K562 (cell line): ENCODE measurements around the gene TMEM121. TPM values are rescaled to one million over a fixed set of nuclear protein-coding genes. Genes with fewer than 3 reads are reported as not detected.

Experiments used
- BCL6 ChIP-seq: fragments of 250-450 bp; sonication (Bioruptor Pico); IDR thresholded peaks from 2 replicates; pipeline ENCODE4 v1.4.0; 2020
- COPS2 ChIP-seq: fragments of 450-650 bp; conservative IDR thresholded peaks from 2 replicates; pipeline ENCODE4 v1.6.1; 2016; ENCODE audit warnings: mild to moderate bottlenecking, moderate library complexity
- DDX20 ChIP-seq: fragments of 450-650 bp; IDR thresholded peaks from 2 replicates; pipeline ENCODE4 v1.6.1; 2016; ENCODE audit warnings: missing genetic modification characterization, low read depth, mild to moderate bottlenecking, missing compliant biosample characterization, moderate library complexity
- ETV5 ChIP-seq: sonication (generic); formaldehyde crosslinking; IDR thresholded peaks from 2 replicates; pipeline ENCODE4 v1.4.0; 2020; ENCODE audit warnings: low read depth, mild to moderate bottlenecking, missing genetic modification reagents
- KDM4B ChIP-seq, 2 experiments: fragments of 450-650 bp in 1 of 2; sonication (generic) in 1 of 2; IDR thresholded peaks; 2 replicates each; pipeline ENCODE4 v1.6.1; 2016 to 2017; ENCODE audit warnings: borderline replicate concordance in 2 of 2, antibody characterized with exemption in 1 of 2, low read depth in 1 of 2, mild to moderate bottlenecking in 1 of 2
- NFYB ChIP-seq: IDR thresholded peaks from 2 replicates; pipeline ENCODE4 v1.6.1; 2011; ENCODE audit warnings: mild to moderate bottlenecking, moderate library complexity; ENCODE audit not compliant: insufficient read length; ENCODE audit errors: extremely low read depth
- PCBP1 ChIP-seq: fragments of 200-400 bp; formaldehyde crosslinking; IDR thresholded peaks from 2 replicates; pipeline ENCODE4 v1.6.1; 2018; ENCODE audit warnings: mild to moderate bottlenecking, low read depth, low read length; ENCODE audit not compliant: poor library complexity, severe bottlenecking
- POLR2H ChIP-seq: IDR thresholded peaks from 2 replicates; pipeline ENCODE4 v1.6.1; 2016; ENCODE audit warnings: missing genetic modification characterization, low read depth, mild to moderate bottlenecking, control low read depth, missing compliant biosample characterization, moderate library complexity
- PURB ChIP-seq: sonication (generic); formaldehyde crosslinking; IDR thresholded peaks from 2 replicates; pipeline ENCODE4 v1.9.0; 2021; ENCODE audit warnings: low read depth, mild to moderate bottlenecking, missing genetic modification reagents
- SPI1 ChIP-seq: IDR thresholded peaks from 2 replicates; pipeline ENCODE4 v1.6.1; 2011; ENCODE audit warnings: low read depth, low read length, control low read depth, borderline replicate concordance
- ZBTB17 ChIP-seq: fragments of 450-650 bp; formaldehyde crosslinking; IDR thresholded peaks from 2 replicates; pipeline ENCODE4 v1.4.0; 2020; ENCODE audit warnings: mild to moderate bottlenecking
- ZNF143 ChIP-seq: sonication (generic); formaldehyde crosslinking; IDR thresholded peaks from 2 replicates; pipeline ENCODE4 v1.9.0; 2022; ENCODE audit warnings: mild to moderate bottlenecking, missing genetic modification reagents
- ZNF217 ChIP-seq: sonication (generic); formaldehyde crosslinking; IDR thresholded peaks from 2 replicates; pipeline ENCODE4 v1.8.0; 2022; ENCODE audit warnings: mild to moderate bottlenecking, missing genetic modification reagents
- ZNF253 ChIP-seq: fragments of 250-450 bp; sonication (Bioruptor Pico); conservative IDR thresholded peaks from 2 replicates; pipeline ENCODE4 v1.6.1; 2021; ENCODE audit warnings: mild to moderate bottlenecking
- ZNF384 ChIP-seq: IDR thresholded peaks from 2 replicates; pipeline ENCODE4 v1.6.1; 2012; ENCODE audit warnings: low read depth, low read length, improper control_type of control experiment
- ZNF695 ChIP-seq: fragments of 450-650 bp; formaldehyde crosslinking; IDR thresholded peaks from 2 replicates; pipeline ENCODE4 v1.4.0; 2020; ENCODE audit warnings: mild to moderate bottlenecking, moderate library complexity
- ZNF77 ChIP-seq: fragments of 250-450 bp; sonication (Bioruptor Pico); IDR thresholded peaks from 2 replicates; pipeline ENCODE4 v1.5.0; 2020
- polyA plus RNA-seq, 8 experiments: library from polyadenylated mRNA; depleted of rRNA in 4 of 8; stranded (reverse) in 5 of 8; unstranded in 3 of 8; fragments of >200 nt; fragmentation: Nextera tagmentation in 2 of 8; fragmentation: Illumina TruSeq in 1 of 8; extraction: Ambion mirVana in 2 of 8; extraction: Trizol in 1 of 8; gene quantifications; 2 replicates each; pipeline versions ENCODE4 v1.2.1 to v1.2.3, GENCODE V29; 2011 to 2014; ENCODE audit warnings: inconsistent platforms in 1 of 8, missing spikeins in 1 of 8
- total RNA-seq, 7 experiments: library from RNA; depleted of rRNA in 6 of 7; stranded (reverse); fragments of >200 nt in 6 of 7; fragmentation: Illumina TruSeq in 2 of 7; extraction: Trizol in 2 of 7; gene quantifications; 2 replicates each; pipeline versions ENCODE4 v1.2.1 to v1.2.3, GENCODE V29; 2011 to 2021; ENCODE audit warnings: low replicate concordance in 1 of 7
- TF ChIP-seq, protein P1 (sequence below): fragments of 450-650 bp; IDR thresholded peaks from 2 replicates; pipeline ENCODE4 v1.6.1; 2016
- TF ChIP-seq, protein P2 (sequence below): conservative IDR thresholded peaks from 2 replicates; pipeline ENCODE4 v1.6.1; 2011; ENCODE audit warnings: low read depth, mild to moderate bottlenecking, low read length; ENCODE audit not compliant: control insufficient read depth
- TF ChIP-seq, protein P3 (sequence below): fragments of 450-650 bp; formaldehyde crosslinking; IDR thresholded peaks from 2 replicates; pipeline ENCODE4 v1.4.0; 2020; ENCODE audit warnings: mild to moderate bottlenecking, moderate library complexity
- TF ChIP-seq, protein P4 (sequence below): fragments of 450-650 bp; IDR thresholded peaks from 2 replicates; pipeline ENCODE4 v1.6.1; 2018; ENCODE audit not compliant: partially characterized antibody

The TMEM121 gene
- total and polyA plus RNA-seq, 9 of the 15 experiments (the other 6 are each of a cell fraction or from before 2014, with no cell fraction given) = 0.31 to 0.36 TPM; not detected in 7

DNA sequence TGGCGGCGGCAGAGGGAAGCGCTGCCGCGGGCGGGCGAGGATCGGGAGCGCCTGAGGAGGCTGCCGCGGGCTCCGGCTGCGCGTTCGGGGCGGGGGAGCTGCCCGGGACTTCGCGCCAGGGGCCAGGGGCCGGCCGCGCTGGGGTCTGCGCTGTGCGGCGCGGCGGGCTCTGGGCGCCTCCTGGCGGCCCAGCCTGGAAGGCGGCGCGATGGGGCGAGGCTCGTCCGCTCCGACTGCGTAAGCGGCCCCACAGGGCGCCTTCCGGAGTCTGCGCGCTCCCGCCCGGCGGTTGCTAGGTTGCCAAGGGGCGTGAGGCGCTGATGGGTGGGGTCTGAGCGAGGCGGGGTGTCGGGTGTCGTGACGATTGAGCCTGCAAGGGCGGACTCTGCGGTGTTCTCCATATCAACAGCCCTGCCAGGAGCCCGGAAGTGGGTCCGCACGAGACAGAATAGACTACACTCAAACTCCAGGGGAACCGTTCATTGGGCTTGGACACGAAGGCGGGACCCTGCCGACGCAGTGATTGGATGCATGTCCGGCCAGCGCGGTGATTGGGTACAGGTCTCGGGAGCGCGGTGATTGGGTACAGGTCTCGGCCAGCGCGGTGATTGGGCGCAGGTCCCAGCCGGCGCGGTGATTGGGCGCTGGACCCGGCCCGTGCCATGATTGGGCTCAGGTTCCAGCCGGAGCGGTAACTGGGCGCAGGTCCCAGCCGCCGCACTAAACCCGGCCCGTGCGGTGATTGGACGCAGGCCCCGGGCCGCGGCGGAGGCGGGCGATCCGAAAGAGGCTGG, 35.6 kb upstream of the TMEM121 start, which contains the start of gene TEDC1 (continued):
- TF ChIP-seq, protein P1, sequence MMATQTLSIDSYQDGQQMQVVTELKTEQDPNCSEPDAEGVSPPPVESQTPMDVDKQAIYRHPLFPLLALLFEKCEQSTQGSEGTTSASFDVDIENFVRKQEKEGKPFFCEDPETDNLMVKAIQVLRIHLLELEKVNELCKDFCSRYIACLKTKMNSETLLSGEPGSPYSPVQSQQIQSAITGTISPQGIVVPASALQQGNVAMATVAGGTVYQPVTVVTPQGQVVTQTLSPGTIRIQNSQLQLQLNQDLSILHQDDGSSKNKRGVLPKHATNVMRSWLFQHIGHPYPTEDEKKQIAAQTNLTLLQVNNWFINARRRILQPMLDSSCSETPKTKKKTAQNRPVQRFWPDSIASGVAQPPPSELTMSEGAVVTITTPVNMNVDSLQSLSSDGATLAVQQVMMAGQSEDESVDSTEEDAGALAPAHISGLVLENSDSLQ = peak; percentile 83
- TF ChIP-seq BCL6 (CRISPR knock-in tag) (no peak), PCBP1 (no peak), ZNF384 (no peak), ZBTB17 (no peak), ZNF253 (CRISPR knock-in tag) (no peak), ZNF143 (CRISPR knock-in tag) (no peak), ETV5 (no peak; the same call in 1 of the 2 replicates), POLR2H (tag) (no peak), ZNF695 (CRISPR knock-in tag) (no peak), SPI1 (no peak), DDX20 (no peak), COPS2 (no peak), PURB (CRISPR knock-in tag) (no peak), NFYB (peak; percentile 92), KDM4B (IDR thresholded peaks at IDR 0.05; ENCODE audit: borderline replicate concordance in 2 of 2, low read depth in 1 of 2) (no peak), ZNF217 (CRISPR knock-in tag) (no peak), ZNF77 (CRISPR knock-in tag) (no peak)
- TF ChIP-seq, protein P2, sequence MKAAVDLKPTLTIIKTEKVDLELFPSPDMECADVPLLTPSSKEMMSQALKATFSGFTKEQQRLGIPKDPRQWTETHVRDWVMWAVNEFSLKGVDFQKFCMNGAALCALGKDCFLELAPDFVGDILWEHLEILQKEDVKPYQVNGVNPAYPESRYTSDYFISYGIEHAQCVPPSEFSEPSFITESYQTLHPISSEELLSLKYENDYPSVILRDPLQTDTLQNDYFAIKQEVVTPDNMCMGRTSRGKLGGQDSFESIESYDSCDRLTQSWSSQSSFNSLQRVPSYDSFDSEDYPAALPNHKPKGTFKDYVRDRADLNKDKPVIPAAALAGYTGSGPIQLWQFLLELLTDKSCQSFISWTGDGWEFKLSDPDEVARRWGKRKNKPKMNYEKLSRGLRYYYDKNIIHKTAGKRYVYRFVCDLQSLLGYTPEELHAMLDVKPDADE = peak; percentile 59; the same call in 1 of the 2 replicates
- TF ChIP-seq, protein P3, sequence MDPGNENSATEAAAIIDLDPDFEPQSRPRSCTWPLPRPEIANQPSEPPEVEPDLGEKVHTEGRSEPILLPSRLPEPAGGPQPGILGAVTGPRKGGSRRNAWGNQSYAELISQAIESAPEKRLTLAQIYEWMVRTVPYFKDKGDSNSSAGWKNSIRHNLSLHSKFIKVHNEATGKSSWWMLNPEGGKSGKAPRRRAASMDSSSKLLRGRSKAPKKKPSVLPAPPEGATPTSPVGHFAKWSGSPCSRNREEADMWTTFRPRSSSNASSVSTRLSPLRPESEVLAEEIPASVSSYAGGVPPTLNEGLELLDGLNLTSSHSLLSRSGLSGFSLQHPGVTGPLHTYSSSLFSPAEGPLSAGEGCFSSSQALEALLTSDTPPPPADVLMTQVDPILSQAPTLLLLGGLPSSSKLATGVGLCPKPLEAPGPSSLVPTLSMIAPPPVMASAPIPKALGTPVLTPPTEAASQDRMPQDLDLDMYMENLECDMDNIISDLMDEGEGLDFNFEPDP (CRISPR knock-in tag) = no peak
- TF ChIP-seq, protein P4, sequence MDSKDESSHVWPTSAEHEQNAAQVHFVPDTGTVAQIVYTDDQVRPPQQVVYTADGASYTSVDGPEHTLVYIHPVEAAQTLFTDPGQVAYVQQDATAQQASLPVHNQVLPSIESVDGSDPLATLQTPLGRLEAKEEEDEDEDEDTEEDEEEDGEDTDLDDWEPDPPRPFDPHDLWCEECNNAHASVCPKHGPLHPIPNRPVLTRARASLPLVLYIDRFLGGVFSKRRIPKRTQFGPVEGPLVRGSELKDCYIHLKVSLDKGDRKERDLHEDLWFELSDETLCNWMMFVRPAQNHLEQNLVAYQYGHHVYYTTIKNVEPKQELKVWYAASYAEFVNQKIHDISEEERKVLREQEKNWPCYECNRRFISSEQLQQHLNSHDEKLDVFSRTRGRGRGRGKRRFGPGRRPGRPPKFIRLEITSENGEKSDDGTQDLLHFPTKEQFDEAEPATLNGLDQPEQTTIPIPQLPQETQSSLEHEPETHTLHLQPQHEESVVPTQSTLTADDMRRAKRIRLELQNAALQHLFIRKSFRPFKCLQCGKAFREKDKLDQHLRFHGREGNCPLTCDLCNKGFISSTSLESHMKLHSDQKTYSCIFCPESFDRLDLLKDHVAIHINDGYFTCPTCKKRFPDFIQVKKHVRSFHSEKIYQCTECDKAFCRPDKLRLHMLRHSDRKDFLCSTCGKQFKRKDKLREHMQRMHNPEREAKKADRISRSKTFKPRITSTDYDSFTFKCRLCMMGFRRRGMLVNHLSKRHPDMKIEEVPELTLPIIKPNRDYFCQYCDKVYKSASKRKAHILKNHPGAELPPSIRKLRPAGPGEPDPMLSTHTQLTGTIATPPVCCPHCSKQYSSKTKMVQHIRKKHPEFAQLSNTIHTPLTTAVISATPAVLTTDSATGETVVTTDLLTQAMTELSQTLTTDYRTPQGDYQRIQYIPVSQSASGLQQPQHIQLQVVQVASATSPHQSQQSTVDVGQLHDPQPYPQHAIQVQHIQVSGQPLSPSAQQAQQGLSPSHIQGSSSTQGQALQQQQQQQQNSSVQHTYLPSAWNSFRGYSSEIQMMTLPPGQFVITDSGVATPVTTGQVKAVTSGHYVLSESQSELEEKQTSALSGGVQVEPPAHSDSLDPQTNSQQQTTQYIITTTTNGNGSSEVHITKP = no peak
